ENCODE data around the gene SUPT6H. TPM values are rescaled to one million over a fixed set of nuclear protein-coding genes. Genes with fewer than 3 reads are reported as not detected.

Gene SUPT6H
- total RNA-seq, 4 donors from 2014 or later = 61.5 to 101 (median 96.0) TPM

GRCh38 chr17:28641579-28641978, 20.4 kb upstream of the SUPT6H start:
- peaks cover 0 to 33% (median 12%) of the 10 kb centered on the region in 4 donors for H3K4me1 ChIP-seq
- H3K27ac ChIP-seq = no peak overlapping the region
- DNase-seq = no peak
- no peaks in the 10 kb centered on the region for H3K9me3 ChIP-seq
- no peaks in the 10 kb centered on the region for H3K27me3 ChIP-seq
- peaks cover 3 to 69% (median 3%) of the 10 kb centered on the region in 3 donors for H3K36me3 ChIP-seq
- TF ChIP-seq CTCF (IDR thresholded peaks at IDR 0.05) = no peak
- TF ChIP-seq POLR2A (IDR thresholded peaks at IDR 0.05) = no peak
- no peak overlapping the region for H3K4me3 ChIP-seq

- peak in 2 of 3 donors; percentile 64 to 75 for DNase-seq
- peak; percentile 46 to 63 (median 56) for TF ChIP-seq CTCF (IDR thresholded peaks at IDR 0.05)
- TF ChIP-seq POLR2A (IDR thresholded peaks at IDR 0.05) = no peak
- Histone ChIP-seq H3K36me3 (peaks cover 0 to 57% (median 3%) of the 10 kb centered on the region in 3 donors), H3K27ac (peak overlapping the region; percentile 89 to 98 (median 94)), H3K9me3 (no peaks in the 10 kb centered on the region), H3K4me1 (peaks cover 0 to 41% (median 15%) of the 10 kb centered on the region in 4 donors), H3K4me3 (peak overlapping the region; percentile 84 to 99 (median 94)), H3K27me3 (no peaks in the 10 kb centered on the region)
Observed at GRCh38 chr17:28643983-28644786, 17.8 kb upstream of the SUPT6H start.

GRCh38 chr17:28644787-28645575, 17.0 kb upstream of the SUPT6H start, which contains the start of gene BLTP2:
TSS of gene BLTP2 (minus strand) at chr17:28645158. CDS start at chr17:28645056, 102 bp downstream.
- no peaks in the 10 kb centered on the region for H3K27me3 ChIP-seq
- peak; percentile 88 to 96 for TF ChIP-seq POLR2A (IDR thresholded peaks at IDR 0.05)
- TF ChIP-seq CTCF (IDR thresholded peaks at IDR 0.05) = peak in 3 of 6 experiments; percentile 30 to 38 (median 30)
- peak within 1 kb of the TSS; percentile 89 to 98 (median 94) for H3K27ac ChIP-seq
- DNase-seq = peak; percentile 92 to 99 (median 98)
- H3K36me3 ChIP-seq = peaks cover 0 to 49% (median 3%) of the 10 kb centered on the region in 3 donors
- peaks cover 0 to 41% (median 15%) of the 10 kb centered on the region in 4 donors for H3K4me1 ChIP-seq
- H3K9me3 ChIP-seq = no peaks in the 10 kb centered on the region
- peak within 1 kb of the TSS; percentile 84 to 99 (median 94) for H3K4me3 ChIP-seq

GRCh38 chr17:28645576-28645939, 16.4 kb upstream of the SUPT6H start:
- no peak for DNase-seq
- Histone ChIP-seq H3K9me3 (no peaks in the 10 kb centered on the region), H3K4me1 (peaks cover 0 to 41% (median 15%) of the 10 kb centered on the region in 4 donors), H3K36me3 (peaks cover 0 to 48% (median 2%) of the 10 kb centered on the region in 3 donors), H3K27ac (peak overlapping the region; percentile 89 to 98 (median 94)), H3K27me3 (no peaks in the 10 kb centered on the region), H3K4me3 (peak overlapping the region; percentile 84 to 99 (median 94))
- TF ChIP-seq POLR2A (IDR thresholded peaks at IDR 0.05) = no peak
- TF ChIP-seq CTCF (IDR thresholded peaks at IDR 0.05) = no peak

- no peak for TF ChIP-seq CTCF (IDR thresholded peaks at IDR 0.05)
- TF ChIP-seq POLR2A (IDR thresholded peaks at IDR 0.05) = no peak
- Histone ChIP-seq H3K9me3 (no peaks in the 10 kb centered on the region), H3K27me3 (no peaks in the 10 kb centered on the region), H3K36me3 (peaks cover 0 to 46% (median 0%) of the 10 kb centered on the region in 3 donors), H3K4me3 (peak overlapping the region in 2 of 4 donors; percentile 84 to 93), H3K27ac (peak overlapping the region; percentile 89 to 98 (median 94)), H3K4me1 (peaks cover 0 to 41% (median 15%) of the 10 kb centered on the region in 4 donors)
- DNase-seq = peak in 2 of 3 donors; percentile 18 to 57
Observed at GRCh38 chr17:28646039-28646754, 15.8 kb upstream of the SUPT6H start.
